Gastrocnemius medialis (tissue), 4 donors: ENCODE results near the gene ITPRIP. TPM values are rescaled to one million over a fixed set of nuclear protein-coding genes. Genes with fewer than 3 reads are reported as not detected.
A peak's percentile ranks its signal among the peaks of the same experiment; 100 is the strongest.

Experiments
- ATAC-seq, 2 donors: fragments of 150-250 bp; one replicate each; pipeline ENCODE4 v1.9.1; 2016
- DNase-seq, 2 donors: peaks; one replicate each; pipeline ENCODE4 v3.0.0-alpha.2; 2019
- H3K27ac ChIP-seq, 4 donors: fragments of 200-600 bp; sonication (generic); 1 replicate in 1 of 4; 2 replicates in 3 of 4; pipeline ENCODE4 v1.5.1; 2016 to 2018; ENCODE audit warnings: mild to moderate bottlenecking in 2 of 4, moderate library complexity in 1 of 4
- H3K27me3 ChIP-seq, 3 donors: fragments of 200-600 bp; sonication (generic) in 2 of 3; 1 replicate in 1 of 3; 2 replicates in 2 of 3; pipeline versions ENCODE4 v1.5.1 to v1.6.0; 2016 to 2019; ENCODE audit warnings: mild to moderate bottlenecking in 1 of 3, moderate library complexity in 1 of 3
- H3K36me3 ChIP-seq, 2 donors: fragments of 200-600 bp; sonication (generic) in 1 of 2; one replicate each; pipeline ENCODE4 v1.5.1; 2017 to 2018
- H3K4me1 ChIP-seq, 2 donors: fragments of 200-600 bp; sonication (generic) in 1 of 2; one replicate each; pipeline ENCODE4 v1.5.1; 2016 to 2017; ENCODE audit warnings: mild to moderate bottlenecking in 2 of 2
- H3K4me3 ChIP-seq, 4 donors: fragments of 200-600 bp; sonication (generic) in 3 of 4; 1 replicate in 1 of 4; 2 replicates in 3 of 4; pipeline ENCODE4 v1.5.1; 2016 to 2019; ENCODE audit warnings: mild to moderate bottlenecking in 2 of 4
- H3K9me3 ChIP-seq, 3 donors: fragments of 200-600 bp; sonication (generic) in 2 of 3; 1 replicate in 1 of 3; 2 replicates in 2 of 3; pipeline ENCODE4 v1.5.1; 2016 to 2019
- POLR2A ChIP-seq, 2 donors: fragments of 450-650 bp; IDR thresholded peaks; one replicate each; pipeline ENCODE4 v1.6.1; 2017; ENCODE audit warnings: antibody characterized with exemption in 2 of 2, mild to moderate bottlenecking in 2 of 2, moderate library complexity in 2 of 2
- in situ Hi-C, 4 donors: fragments of 200-750 bp; cut with MboI; loops; one replicate each; pipeline versions ENCODE4 v1.15.0 to v1.8.0; 2017; ENCODE audit warnings: low sequenced_read_pairs in 4 of 4
- intact Hi-C: fragments of 100-400 bp; cut with DNase I; formaldehyde crosslinking; loops from one replicate; pipeline ENCODE4 v1.15.1; 2023; ENCODE audit warnings: low total_unique reads
- total RNA-seq, 4 donors: library from RNA; depleted of rRNA; stranded (reverse); fragments of >200 nt; gene quantifications; one replicate each; pipeline versions ENCODE4 v1.1.0 to v1.2.3, GENCODE V29; 2016
- TF ChIP-seq, protein P1 (sequence below), 5 experiments: fragments of 450-650 bp in 3 of 5; fragments of 200-600 bp in 2 of 5; sonication (generic) in 2 of 5; IDR thresholded peaks in 4 of 5; conservative IDR thresholded peaks in 1 of 5; 1 replicate in 4 of 5; 2 replicates in 1 of 5; pipeline ENCODE4 v1.5.1; 2016 to 2019; ENCODE audit warnings: antibody characterized with exemption in 5 of 5, mild to moderate bottlenecking in 3 of 5, moderate library complexity in 3 of 5

Gene ITPRIP
- total RNA-seq, 4 donors from 2014 or later = 5.0 to 19.9 (median 7.9) TPM

DNA sequence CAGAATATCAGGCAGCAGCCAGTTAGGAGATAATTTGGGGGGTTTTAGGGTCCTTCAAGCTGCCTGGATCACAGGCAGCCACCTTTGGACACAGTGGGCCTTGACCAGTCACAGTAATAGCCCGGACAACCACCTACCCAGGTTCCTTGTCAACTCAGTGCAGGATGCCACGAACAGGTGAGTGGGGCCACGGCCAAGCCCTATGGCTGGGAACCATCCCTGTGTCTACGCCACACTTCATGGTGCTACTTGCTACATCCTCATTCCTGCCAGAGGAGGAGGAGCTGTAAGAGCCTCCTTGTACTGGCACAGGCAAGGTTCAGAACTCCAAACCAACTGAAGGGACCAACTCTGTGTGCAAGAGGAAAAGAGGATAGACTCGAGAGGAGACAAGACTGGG, 19.9 kb downstream of the ITPRIP start:
- no peak for TF ChIP-seq POLR2A (IDR thresholded peaks at IDR 0.05)
- TF ChIP-seq, protein P1, sequence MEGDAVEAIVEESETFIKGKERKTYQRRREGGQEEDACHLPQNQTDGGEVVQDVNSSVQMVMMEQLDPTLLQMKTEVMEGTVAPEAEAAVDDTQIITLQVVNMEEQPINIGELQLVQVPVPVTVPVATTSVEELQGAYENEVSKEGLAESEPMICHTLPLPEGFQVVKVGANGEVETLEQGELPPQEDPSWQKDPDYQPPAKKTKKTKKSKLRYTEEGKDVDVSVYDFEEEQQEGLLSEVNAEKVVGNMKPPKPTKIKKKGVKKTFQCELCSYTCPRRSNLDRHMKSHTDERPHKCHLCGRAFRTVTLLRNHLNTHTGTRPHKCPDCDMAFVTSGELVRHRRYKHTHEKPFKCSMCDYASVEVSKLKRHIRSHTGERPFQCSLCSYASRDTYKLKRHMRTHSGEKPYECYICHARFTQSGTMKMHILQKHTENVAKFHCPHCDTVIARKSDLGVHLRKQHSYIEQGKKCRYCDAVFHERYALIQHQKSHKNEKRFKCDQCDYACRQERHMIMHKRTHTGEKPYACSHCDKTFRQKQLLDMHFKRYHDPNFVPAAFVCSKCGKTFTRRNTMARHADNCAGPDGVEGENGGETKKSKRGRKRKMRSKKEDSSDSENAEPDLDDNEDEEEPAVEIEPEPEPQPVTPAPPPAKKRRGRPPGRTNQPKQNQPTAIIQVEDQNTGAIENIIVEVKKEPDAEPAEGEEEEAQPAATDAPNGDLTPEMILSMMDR (IDR thresholded peaks at IDR 0.05 in 4 of 5, conservative IDR thresholded peaks at IDR 0.05 in 1 of 5) = no peak
- no peak overlapping the region for H3K4me3 ChIP-seq
- intact Hi-C loops = no loop called here
- no peaks in the 10 kb centered on the region for H3K9me3 ChIP-seq
- DNase-seq (no peak), ATAC-seq (no peak)
- peaks cover 0 to 20% of the 10 kb centered on the region in 2 donors for H3K36me3 ChIP-seq
- H3K27me3 ChIP-seq = no peaks in the 10 kb centered on the region
- peaks cover 50 to 60% of the 10 kb centered on the region in 2 donors for H3K4me1 ChIP-seq
- H3K27ac ChIP-seq = peak overlapping the region in 3 of 4 donors; percentile 35 to 45 (median 37)
- in situ Hi-C loops = no loop called here

DNA sequence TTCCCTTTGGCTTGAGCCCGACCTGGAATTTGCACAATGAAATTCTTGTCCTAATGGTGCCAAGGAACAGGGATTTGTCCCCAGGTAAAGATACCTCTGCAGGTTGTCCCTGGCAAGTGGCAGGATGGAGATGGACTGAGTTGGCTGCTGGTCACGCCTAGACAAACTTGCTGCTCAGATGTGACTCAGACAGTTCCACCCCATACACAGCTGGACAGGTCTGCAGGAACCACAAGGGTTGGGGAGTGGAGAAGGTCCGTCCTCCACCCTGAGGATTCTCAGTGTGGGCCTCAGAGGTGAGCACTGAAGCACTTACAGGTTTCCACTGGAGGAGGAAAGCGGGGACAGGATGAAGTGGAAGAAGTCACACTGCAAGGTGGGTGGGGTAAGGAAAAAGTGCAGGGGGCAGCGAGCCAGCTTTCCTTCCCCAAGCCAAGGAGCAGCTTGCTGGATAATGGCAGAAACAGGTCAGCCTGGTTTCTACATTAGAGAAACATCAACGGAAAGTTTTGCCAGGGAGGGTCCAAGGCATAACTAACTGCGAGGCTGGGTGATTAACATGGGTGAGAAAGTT, 20.5 kb downstream of the ITPRIP start:
- Histone ChIP-seq H3K4me3 (no peak overlapping the region), H3K27ac (peak overlapping the region; percentile 16 to 37 (median 34)), H3K36me3 (peaks cover 0 to 20% of the 10 kb centered on the region in 2 donors), H3K9me3 (no peaks in the 10 kb centered on the region), H3K4me1 (peaks cover 46 to 57% of the 10 kb centered on the region in 2 donors), H3K27me3 (no peaks in the 10 kb centered on the region)
- intact Hi-C loops = no loop called here
- TF ChIP-seq, protein P1 (IDR thresholded peaks at IDR 0.05 in 4 of 5, conservative IDR thresholded peaks at IDR 0.05 in 1 of 5) = no peak
- DNase-seq = no peak
- in situ Hi-C loops = no loop called here
- no peak for ATAC-seq

DNA sequence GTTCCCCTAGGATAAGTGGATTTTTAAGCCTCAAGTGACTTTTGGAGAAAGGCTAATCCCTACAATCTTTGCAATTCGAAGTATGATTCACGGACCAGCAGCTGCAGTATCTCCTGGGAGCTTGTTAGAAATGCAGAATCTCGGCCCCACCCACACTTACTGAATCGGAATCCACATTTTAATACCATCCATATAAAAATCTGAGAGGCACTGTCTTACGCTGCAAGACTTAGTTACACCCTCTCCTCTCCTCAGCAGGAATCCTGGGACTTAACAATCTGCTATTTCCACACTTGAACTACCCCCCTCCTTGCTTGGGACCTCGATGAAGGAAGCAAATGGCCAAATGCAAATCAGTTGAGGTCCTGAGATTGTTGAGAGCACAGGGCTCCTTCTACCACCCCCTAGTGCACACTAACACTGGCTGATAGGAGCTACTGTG, 21.0 kb downstream of the ITPRIP start:
- H3K27ac ChIP-seq = peak overlapping the region; percentile 25 to 37 (median 34)
- intact Hi-C loops = no loop called here

DNA sequence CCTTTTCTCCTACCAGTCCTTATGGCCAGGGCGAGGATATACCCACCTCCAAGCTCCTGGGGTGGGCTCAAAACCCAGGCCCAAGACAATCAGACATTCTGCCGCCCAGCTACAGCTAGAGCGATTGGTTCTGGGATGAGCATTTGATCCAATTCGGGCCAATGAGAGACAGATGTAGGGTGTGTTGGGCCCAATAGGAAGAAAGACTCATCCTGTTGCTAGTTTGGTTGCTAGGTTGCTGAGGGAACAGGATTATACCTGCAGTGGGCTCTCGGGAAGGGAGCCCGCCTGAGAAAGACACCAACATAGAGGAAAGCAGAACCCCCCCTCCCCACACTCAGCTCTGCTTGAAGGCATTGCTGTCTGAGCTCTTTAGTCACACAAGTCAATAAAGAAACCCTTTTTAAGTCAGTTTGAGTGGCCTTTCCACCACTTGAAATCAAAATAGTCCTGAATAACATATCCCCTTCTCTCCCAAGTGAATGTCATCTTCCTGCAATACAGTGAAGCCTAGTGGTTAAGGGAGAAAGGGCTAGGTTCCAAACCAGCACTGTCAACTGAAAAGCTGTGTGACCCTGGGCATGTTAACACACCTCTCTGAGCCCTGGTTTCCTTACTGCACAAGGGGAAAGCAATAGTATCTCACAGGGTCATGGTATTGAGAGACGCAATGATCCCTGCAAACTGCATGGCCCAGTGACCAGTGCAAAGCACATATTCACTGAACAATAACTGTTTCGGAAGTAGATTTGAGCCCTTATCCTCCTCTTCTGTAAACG, 21.8 kb downstream of the ITPRIP start:
- no peak for TF ChIP-seq POLR2A (IDR thresholded peaks at IDR 0.05)
- TF ChIP-seq, protein P1 (IDR thresholded peaks at IDR 0.05 in 4 of 5, conservative IDR thresholded peaks at IDR 0.05 in 1 of 5) = no peak
- no peak for DNase-seq

More for the DNA sequence above, 21.0 kb downstream of the ITPRIP start:
- Histone ChIP-seq H3K4me3 (no peak overlapping the region), H3K4me1 (peaks cover 45 to 52% of the 10 kb centered on the region in 2 donors), H3K36me3 (peaks cover 0 to 25% of the 10 kb centered on the region in 2 donors), H3K9me3 (no peaks in the 10 kb centered on the region), H3K27me3 (no peaks in the 10 kb centered on the region)
- ATAC-seq (peak in 1 of 2 donors; percentile 31), DNase-seq (no peak)
- in situ Hi-C loops = no loop called here
- TF ChIP-seq POLR2A (IDR thresholded peaks at IDR 0.05) = no peak
- TF ChIP-seq, protein P1 (IDR thresholded peaks at IDR 0.05 in 4 of 5, conservative IDR thresholded peaks at IDR 0.05 in 1 of 5) = no peak

More for the DNA sequence above, 21.8 kb downstream of the ITPRIP start:
- Histone ChIP-seq H3K27ac (peak overlapping the region in 3 of 4 donors; percentile 25 to 37 (median 33)), H3K4me3 (no peak overlapping the region), H3K36me3 (peaks cover 0 to 28% of the 10 kb centered on the region in 2 donors), H3K9me3 (no peaks in the 10 kb centered on the region), H3K4me1 (peaks cover 45 to 50% of the 10 kb centered on the region in 2 donors), H3K27me3 (no peaks in the 10 kb centered on the region)
- ATAC-seq = no peak
- in situ Hi-C loops (no loop called here), intact Hi-C loops (no loop called here)
